Measurements from ENCODE around the gene PSME3IP1. TPM values are rescaled to one million over a fixed set of nuclear protein-coding genes. Genes with fewer than 3 reads are reported as not detected.

The PSME3IP1 gene
- total and polyA plus RNA-seq, 2 donors from 2014 or later, result 79.1 to 84.6 TPM

DNA sequence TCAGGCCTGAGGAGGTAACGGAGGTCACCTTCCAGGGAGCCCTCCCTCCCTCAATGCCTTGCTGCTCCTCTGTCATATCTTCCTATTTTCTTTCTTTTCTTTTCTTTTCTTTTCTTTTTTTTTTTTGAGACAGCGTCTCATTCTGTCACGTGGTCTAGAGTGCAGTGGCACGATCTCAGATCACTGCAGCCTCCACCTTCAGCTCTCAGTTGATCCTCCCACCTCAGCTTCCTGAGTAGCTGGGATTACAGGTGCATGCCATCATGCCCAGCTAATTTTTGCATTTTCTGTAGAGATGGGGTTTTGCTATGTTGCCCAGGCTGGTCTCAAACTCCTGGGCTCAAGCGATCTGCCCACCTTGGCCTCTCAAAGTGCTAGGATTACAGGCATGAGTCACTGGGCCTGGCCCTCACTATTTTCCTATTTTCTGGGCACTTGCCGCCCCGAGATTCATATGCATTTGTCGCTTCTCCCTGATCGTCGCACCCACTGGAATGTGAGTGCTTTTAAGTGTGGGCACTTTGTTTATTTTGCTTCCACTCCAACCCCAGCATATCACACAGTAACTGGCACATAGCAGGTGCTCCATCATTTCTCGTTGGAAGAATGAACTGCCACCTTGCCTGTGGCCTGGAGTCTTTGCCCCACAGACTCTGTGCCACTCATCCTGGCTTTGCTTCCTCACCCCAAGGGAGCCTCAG, 61.7 kb downstream of the PSME3IP1 start:
- TF ChIP-seq, protein P1, sequence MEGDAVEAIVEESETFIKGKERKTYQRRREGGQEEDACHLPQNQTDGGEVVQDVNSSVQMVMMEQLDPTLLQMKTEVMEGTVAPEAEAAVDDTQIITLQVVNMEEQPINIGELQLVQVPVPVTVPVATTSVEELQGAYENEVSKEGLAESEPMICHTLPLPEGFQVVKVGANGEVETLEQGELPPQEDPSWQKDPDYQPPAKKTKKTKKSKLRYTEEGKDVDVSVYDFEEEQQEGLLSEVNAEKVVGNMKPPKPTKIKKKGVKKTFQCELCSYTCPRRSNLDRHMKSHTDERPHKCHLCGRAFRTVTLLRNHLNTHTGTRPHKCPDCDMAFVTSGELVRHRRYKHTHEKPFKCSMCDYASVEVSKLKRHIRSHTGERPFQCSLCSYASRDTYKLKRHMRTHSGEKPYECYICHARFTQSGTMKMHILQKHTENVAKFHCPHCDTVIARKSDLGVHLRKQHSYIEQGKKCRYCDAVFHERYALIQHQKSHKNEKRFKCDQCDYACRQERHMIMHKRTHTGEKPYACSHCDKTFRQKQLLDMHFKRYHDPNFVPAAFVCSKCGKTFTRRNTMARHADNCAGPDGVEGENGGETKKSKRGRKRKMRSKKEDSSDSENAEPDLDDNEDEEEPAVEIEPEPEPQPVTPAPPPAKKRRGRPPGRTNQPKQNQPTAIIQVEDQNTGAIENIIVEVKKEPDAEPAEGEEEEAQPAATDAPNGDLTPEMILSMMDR (IDR thresholded peaks at IDR 0.05; ENCODE audit: borderline replicate concordance, extremely low read depth, insufficient read depth), result no peak
- Histone ChIP-seq H3K27me3 (ENCODE audit: control insufficient read depth, insufficient read depth, low read length) (no peaks in the 10 kb centered on the region), H3K27ac (ENCODE audit: low read depth in 2 of 2, low read length in 2 of 2) (no peak overlapping the region), H3K9me3 (ENCODE audit: control insufficient read depth in 2 of 3, insufficient read depth in 1 of 3, low read length in 3 of 3) (no peaks in the 10 kb centered on the region), H3K4me1 (ENCODE audit: control insufficient read depth in 2 of 3, insufficient read depth in 2 of 3, low read depth in 1 of 3, low read length in 3 of 3) (no peaks in the 10 kb centered on the region), H3K9ac (ENCODE audit: low read length in 3 of 3) (no peak overlapping the region), H3K4me3 (ENCODE audit: low read length in 3 of 3) (no peak overlapping the region), H3K36me3 (ENCODE audit: control insufficient read depth in 2 of 3, insufficient read depth in 3 of 3, low read length in 3 of 3) (no peaks in the 10 kb centered on the region)
- intact Hi-C loops (cut with DNase I), result no loop called here
- no peak for DNase-seq
- FAIRE-seq, result no peak

DNA sequence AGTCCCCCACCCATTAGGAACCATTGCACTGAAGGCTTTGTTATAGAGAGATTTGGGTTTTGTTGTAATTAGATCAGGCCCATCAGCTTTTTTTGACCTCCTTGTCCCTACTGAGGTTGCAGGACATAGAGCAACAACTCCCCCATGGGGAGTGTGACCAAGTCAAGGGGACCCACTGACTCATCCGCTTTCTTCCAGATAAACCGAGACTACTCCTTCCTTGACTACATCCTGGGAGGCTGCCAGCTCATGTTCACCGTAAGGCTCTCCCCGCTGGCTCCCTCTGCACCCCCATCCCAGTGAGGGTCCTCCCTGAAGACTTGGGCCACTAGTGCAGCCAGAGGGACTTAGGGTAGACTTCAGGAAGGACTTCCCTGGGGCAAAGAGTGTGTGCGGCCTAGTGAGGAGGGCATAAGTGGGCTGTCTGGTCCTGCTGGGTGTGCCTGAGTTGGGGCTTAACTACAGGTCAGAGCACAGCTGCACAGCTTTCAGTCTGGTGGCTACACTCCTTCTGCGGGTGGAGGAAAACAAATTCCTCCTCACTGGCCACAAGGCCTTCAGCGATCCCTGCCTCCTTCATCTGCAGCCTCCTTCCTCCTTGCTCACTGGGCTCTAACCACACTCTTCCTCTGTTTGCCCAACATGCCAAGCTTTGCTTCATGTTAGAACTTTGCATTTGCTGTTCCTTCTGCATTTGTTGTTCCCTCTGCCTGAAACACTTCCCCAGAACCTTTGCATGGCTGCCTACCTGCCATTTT, 62.4 kb downstream of the PSME3IP1 start:
- Histone ChIP-seq H3K36me3 (ENCODE audit: control insufficient read depth in 2 of 3, insufficient read depth in 3 of 3, low read length in 3 of 3) (no peaks in the 10 kb centered on the region), H3K9me3 (ENCODE audit: control insufficient read depth in 2 of 3, insufficient read depth in 1 of 3, low read length in 3 of 3) (no peaks in the 10 kb centered on the region), H3K9ac (ENCODE audit: low read length in 3 of 3) (no peak overlapping the region), H3K4me1 (ENCODE audit: control insufficient read depth in 2 of 3, insufficient read depth in 2 of 3, low read depth in 1 of 3, low read length in 3 of 3) (no peaks in the 10 kb centered on the region), H3K27ac (ENCODE audit: low read depth in 2 of 2, low read length in 2 of 2) (no peak overlapping the region), H3K4me3 (ENCODE audit: low read length in 3 of 3) (no peak overlapping the region), H3K27me3 (ENCODE audit: control insufficient read depth, insufficient read depth, low read length) (no peaks in the 10 kb centered on the region)
- TF ChIP-seq, protein P1 (IDR thresholded peaks at IDR 0.05; ENCODE audit: borderline replicate concordance, extremely low read depth, insufficient read depth), result no peak
- no peak for DNase-seq
- intact Hi-C loops (cut with DNase I), result no loop called here
- FAIRE-seq, result no peak

DNA sequence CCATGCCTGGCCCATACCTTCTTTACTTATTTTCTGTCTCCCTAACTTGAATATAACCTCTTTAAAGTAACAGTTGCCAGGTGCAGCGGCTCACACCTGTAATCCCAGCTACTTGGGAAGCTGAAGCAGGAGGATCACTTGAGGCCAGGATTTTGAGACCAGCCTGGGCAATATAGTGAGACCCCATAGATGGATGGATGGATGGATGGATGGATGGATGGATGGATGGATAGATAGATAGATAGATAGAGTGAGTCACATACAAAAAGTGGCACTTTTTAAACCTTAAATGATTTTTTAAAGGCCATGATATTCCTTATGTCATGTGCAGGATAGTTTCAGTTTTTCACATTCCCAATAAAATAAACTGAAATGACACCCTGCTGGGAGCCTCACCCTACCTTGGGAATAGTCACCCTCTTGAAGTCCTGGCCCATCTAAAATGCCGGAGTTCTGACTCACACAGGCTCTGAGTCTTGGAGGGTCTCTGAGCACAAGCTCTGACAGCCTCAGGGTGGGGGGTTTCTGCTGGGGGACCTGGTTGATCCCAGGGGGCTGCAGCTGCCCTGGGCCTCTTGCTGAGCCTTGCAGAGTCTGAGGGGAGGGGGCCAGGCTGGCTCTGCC, 67.3 kb downstream of the PSME3IP1 start:
- FAIRE-seq, result no peak
- no peaks in the 10 kb centered on the region for H3K9me3 ChIP-seq (ENCODE audit: control insufficient read depth in 2 of 3, insufficient read depth in 1 of 3, low read length in 3 of 3)

More for the DNA sequence above, 67.3 kb downstream of the PSME3IP1 start:
- Histone ChIP-seq H3K27me3 (ENCODE audit: control insufficient read depth, insufficient read depth, low read length) (no peaks in the 10 kb centered on the region), H3K9ac (ENCODE audit: low read length in 3 of 3) (no peak overlapping the region), H3K4me3 (ENCODE audit: low read length in 3 of 3) (no peak overlapping the region), H3K4me1 (ENCODE audit: control insufficient read depth in 2 of 3, insufficient read depth in 2 of 3, low read depth in 1 of 3, low read length in 3 of 3) (peaks cover 0 to 4% (median 0%) of the 10 kb centered on the region in 3 donors), H3K36me3 (ENCODE audit: control insufficient read depth in 2 of 3, insufficient read depth in 3 of 3, low read length in 3 of 3) (no peaks in the 10 kb centered on the region), H3K27ac (ENCODE audit: low read depth in 2 of 2, low read length in 2 of 2) (no peak overlapping the region)
- no peak for DNase-seq
- TF ChIP-seq, protein P1 (IDR thresholded peaks at IDR 0.05; ENCODE audit: borderline replicate concordance, extremely low read depth, insufficient read depth), result no peak
- intact Hi-C loops (cut with DNase I), result no loop called here

All from kidney (tissue), 14 donors.